NCI-H524 treated with DMSO at 0.1 percent for 48 hours (cell line): ENCODE measurements around the gene PLXNA4.

Source experiments
- DNase-seq: peaks from one replicate; lab custom pipeline; 2025; lab: John Stamatoyannopoulos, UW

PLXNA4 gene

GRCh38 chr7:132500727-132501440, 75.4 kb downstream of the PLXNA4 start:
- no peak for DNase-seq

- DNase-seq, result no peak
Measured at GRCh38 chr7:132499487-132499886, 76.8 kb downstream of the PLXNA4 start.

DNA sequence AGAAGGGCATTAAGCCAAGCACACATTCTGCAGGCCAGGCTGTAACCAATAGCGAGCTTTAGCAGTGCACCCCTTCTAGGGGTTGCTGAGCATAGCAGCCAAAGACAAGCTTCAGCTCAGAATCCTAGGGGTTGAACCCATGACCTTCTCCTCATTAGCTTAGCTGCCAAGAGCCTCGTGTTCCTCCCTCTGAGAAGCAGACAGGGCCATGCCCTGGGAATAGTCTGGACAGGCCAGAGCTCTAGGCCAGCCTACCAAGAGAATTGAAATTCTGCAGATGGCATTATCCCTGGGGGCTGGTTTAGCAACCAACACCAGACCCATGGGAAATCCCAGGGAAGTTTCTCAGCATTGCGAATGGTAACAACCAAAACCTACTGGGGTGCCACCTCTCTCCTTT, 77.2 kb downstream of the PLXNA4 start:
- no peak for DNase-seq

DNA sequence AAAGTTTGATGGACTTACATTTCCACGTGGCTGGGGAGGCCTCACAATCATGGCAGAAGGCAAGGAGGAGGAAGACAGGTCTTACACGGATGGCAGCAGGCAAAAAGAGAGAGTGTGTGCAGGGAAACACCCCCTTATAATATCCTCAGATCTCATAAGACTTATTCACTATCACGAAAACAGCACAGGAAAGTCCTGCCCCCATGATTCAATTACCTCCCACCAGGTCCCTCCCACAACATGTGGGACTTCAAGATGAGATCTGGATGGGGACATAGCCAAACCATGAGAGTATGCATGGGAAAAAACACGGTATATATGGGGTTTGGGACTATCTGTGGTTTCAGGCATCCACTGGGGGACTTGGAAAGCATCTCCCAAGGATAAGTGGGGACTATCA, 78.0 kb downstream of the PLXNA4 start:
- no peak for DNase-seq

GRCh38 chr7:132497098-132497497, 79.2 kb downstream of the PLXNA4 start:
- no peak for DNase-seq

DNA sequence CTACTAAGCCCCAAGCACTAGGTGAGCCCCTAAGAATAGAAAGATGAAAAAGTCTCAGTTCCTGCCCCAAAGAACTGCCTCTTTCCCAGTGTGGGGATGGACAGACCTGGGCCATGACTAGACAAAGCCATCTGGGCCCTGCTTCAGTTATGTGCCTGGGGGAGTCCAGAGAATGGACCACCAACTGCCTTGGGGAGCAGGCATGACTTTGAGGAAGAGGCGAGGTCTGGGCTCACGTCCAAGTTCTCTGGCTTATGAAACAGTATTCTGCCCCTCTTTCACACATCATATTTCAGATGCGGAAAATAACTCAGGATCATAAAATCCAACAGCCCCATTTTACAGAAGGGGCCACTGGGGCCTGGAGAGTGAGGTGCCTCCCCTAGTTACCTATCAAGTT, 80.3 kb downstream of the PLXNA4 start:
- DNase-seq, result no peak

DNA sequence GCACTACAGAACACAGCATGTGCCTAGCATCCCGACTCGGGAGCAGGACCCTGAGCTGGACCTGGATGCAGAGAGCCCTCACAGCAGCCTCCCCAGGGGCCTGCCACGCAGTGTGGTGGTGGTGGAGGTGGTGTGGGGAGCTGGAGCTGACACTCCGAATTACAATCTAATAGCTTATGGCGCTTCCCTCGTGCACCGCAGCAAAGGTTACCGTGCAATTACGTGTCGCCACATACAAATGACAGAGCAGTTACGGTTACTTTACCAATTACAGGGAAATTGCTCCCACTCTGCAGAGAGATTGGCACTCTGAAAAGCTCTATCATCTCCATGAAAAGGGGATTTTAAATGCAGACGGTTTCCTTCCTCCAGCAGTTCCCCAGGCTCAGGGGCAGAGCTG, 81.8 kb downstream of the PLXNA4 start:
- no peak for DNase-seq

DNA sequence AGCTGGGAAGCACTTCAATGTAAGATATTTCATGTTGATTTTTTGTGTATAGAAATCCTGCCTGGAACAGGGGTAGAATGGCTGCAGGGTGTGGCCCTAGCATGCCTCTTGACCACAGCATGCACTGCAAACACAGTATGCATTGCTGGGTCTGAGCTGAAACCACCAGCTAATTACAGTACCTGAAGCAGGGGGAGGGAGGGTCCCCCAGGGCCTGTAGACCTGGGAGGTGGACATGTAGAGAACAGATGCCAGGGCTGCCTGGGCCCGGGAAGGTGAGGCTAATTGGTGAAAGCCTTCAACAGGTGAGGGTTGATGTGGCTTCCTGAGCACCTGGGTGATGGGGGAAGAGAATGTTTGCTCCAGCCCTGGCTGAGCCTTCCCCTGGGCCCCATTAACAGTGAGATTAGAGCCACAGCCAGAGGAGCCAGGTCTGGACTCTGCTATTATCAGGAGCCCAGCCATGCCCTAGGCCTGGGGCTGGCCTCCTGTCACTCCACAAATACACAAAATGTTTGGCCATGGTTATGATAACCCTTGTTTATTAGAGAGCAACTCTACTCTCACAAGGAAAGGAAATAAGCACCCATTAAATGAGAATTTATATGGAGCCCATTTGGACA, 83.3 kb downstream of the PLXNA4 start:
- DNase-seq, result no peak

- no peak for DNase-seq
Measured at GRCh38 chr7:132491391-132491945, 84.8 kb downstream of the PLXNA4 start.

DNA sequence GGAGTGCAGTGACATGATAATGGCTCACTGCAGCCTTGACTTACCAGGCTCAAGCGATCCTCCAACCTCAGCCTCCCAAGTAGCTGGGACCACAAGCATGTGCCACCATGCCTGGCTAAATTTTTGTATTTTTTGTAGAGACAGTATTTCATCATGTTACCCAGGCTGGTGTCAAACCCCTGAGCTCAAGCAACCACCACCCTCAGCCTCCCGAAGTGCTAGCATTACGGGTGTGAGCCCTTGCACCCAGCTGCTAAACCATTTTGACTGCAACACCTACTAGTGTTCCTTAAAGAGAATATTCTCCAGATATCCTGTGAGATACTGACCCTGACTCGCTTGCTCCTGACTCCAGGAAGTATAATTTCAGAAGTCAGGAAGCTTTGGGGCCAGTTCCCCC, 85.8 kb downstream of the PLXNA4 start:
- DNase-seq, result no peak

- DNase-seq, result no peak
Measured at GRCh38 chr7:132489776-132490237, 86.5 kb downstream of the PLXNA4 start.

DNA sequence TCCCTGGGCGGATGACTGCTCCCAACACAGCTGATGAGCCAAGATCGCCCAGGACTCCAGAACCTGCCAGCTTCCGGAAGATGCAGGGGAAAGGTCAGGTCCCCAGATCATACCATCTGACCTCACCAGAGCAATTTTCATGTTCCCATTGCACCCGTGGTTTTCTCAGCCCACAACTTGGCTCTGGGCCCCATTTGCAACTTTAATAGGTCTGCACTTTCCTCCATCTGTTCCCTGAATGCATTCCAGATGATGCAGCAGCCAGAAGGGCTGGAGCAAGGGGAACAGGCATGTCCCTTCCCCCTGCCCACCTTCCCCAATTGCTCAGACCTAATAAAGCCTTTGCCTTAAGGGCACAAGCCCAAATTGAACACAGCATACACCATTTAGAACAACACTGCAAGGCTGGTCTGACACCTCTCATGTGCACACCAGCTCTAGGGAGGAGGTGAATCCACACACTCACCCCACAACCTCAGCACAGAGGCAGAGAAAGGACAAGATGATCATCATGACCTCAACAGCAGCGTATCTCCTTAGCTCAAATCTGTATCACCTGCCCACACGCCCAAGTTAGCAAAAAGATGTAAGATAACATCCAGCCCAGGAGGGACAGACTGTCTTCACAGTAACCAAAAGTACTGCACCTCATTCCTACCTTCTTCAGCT, 87.5 kb downstream of the PLXNA4 start:
- DNase-seq, result no peak

- DNase-seq, result no peak
Measured at GRCh38 chr7:132486274-132486610, 90.0 kb downstream of the PLXNA4 start.

GRCh38 chr7:132485600-132486273, 90.5 kb downstream of the PLXNA4 start:
- no peak for DNase-seq

DNA sequence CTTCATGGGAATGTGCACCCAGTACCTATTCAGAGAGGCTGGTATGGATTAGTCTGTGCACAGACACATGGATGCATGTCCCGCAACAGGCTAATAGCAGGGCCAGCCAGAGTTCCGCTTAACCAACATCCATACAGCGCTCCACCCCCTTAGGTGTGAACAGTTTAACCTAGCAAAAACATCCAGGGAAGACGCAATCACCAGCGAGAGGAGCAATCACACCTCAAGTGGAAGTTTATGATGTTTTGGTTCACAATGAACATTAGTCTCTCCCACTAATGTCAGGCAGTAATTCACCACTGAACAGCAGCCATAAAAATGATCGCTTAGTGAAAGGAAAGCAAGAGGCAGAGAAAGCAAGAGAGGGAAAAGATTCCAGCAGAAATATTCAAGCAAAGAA, 91.1 kb downstream of the PLXNA4 start:
- no peak for DNase-seq

GRCh38 chr7:132482866-132483265, 93.4 kb downstream of the PLXNA4 start:
- no peak for DNase-seq

DNA sequence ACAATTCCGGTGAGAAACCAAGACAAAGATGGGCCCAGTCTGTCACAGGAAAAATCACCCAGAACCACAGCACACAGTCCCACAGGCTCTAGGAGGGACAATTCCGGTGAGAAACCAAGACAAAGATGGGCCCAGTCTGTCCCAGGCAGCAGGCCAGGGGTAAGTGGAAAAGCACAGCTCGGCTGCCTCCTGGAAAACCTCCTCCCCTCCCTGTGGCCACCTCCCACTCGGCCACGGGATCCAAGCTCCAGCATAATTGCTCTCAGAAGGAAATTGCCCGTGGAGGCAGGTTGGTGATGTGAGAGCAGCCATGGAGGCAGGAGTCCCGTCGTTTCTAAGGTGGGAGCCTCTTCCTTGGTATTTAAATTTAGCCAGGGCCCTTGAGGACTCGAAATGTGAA, 95.7 kb downstream of the PLXNA4 start:
- DNase-seq, result no peak

- DNase-seq, result no peak
Measured at GRCh38 chr7:132476541-132476940, 99.7 kb downstream of the PLXNA4 start.

- DNase-seq, result peak; percentile 14
Measured at GRCh38 chr7:132475669-132476116, 100.6 kb downstream of the PLXNA4 start.

- no peak for DNase-seq
Measured at GRCh38 chr7:132475037-132475668, 101.1 kb downstream of the PLXNA4 start.

DNA sequence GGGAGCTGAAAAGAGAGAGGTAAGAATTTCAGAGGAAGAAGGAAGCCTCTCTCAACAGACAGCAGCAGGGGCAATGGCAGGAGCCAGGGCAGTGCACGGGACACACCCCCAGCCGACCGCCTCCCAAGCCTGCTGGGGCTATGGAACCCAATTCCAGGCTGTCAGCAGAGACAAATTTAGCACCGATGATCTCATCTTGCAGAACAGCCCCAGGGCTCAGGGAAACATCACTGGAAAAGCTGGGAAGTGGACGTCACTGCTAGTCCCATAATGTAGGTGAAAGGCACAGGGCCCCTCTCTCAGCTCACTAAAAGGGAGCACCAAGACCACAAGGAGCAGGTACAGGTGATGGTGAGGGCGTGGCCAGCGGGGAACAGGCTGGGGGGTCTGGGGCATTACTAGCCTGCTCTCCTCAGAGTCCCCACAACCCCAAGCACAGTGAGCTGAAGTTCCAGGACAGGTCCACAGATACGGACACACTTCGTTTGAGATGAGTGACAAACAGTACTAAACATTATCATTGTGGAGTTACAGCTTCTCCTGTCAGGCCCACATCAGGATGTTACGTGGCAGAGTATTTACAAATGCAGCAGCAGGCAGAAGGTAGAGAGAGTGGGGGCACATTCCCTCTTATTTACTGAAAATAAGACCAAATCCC, 103.7 kb downstream of the PLXNA4 start:
- no peak for DNase-seq
